Osteoblast (primary cell): Measurements from ENCODE around the gene PLEKHH2. TPM values are rescaled to one million over a fixed set of nuclear protein-coding genes. Genes with fewer than 3 reads are reported as not detected.

Experiments
- DNase-seq: peaks from one replicate; pipeline ENCODE4 v3.0.0; 2011; ENCODE audit warnings: low spot score, mixed read lengths; ENCODE audit not compliant: insufficient read length; ENCODE audit errors: missing footprints
- H2AFZ ChIP-seq: 2 replicates; pipeline ENCODE4 v1.6.0; 2011; ENCODE audit warnings: mild to moderate bottlenecking, low read length
- H3K27ac ChIP-seq: 2 replicates; pipeline ENCODE4 v1.5.1; 2011; ENCODE audit warnings: mild to moderate bottlenecking, low read depth, low read length, moderate library complexity
- H3K27me3 ChIP-seq: 2 replicates; pipeline ENCODE4 v1.6.0; 2012; ENCODE audit warnings: mild to moderate bottlenecking, control low read depth, inconsistent platforms, low read length, moderate library complexity; ENCODE audit not compliant: insufficient read depth
- H3K36me3 ChIP-seq: 2 replicates; pipeline ENCODE4 v1.5.1; 2011; ENCODE audit warnings: mild to moderate bottlenecking, low read length, control low read depth, moderate library complexity; ENCODE audit not compliant: insufficient read depth
- H3K4me1 ChIP-seq: 2 replicates; pipeline ENCODE4 v1.5.1; 2011; ENCODE audit warnings: mild to moderate bottlenecking, low read length, control low read depth, moderate library complexity; ENCODE audit not compliant: insufficient read depth
- H3K4me2 ChIP-seq: 2 replicates; pipeline ENCODE4 v1.6.0; 2011; ENCODE audit warnings: mild to moderate bottlenecking, low read length; ENCODE audit not compliant: insufficient read depth
- H3K4me3 ChIP-seq: fragments of 200-600 bp; sonication (generic); 3 replicates; pipeline ENCODE4 v1.5.1; 2012; ENCODE audit warnings: mild to moderate bottlenecking, low read length, inconsistent platforms; ENCODE audit not compliant: insufficient read depth
- H3K79me2 ChIP-seq: 2 replicates; pipeline ENCODE4 v1.6.0; 2012; ENCODE audit warnings: mild to moderate bottlenecking, low read length, control low read depth, inconsistent platforms; ENCODE audit not compliant: insufficient read depth
- H3K9me3 ChIP-seq: 2 replicates; pipeline ENCODE4 v1.5.1; 2011; ENCODE audit warnings: low read depth, low read length, control low read depth
- H4K20me1 ChIP-seq: 2 replicates; pipeline ENCODE4 v1.6.0; 2012; ENCODE audit warnings: mild to moderate bottlenecking, low read length, control low read depth; ENCODE audit not compliant: insufficient read depth
- total RNA-seq: library from RNA; depleted of rRNA; stranded (reverse); fragments of >200 nt; gene quantifications from 2 replicates; pipeline ENCODE4 v1.2.3, GENCODE V29; 2012
- TF ChIP-seq, protein P1 (sequence below): IDR thresholded peaks from 2 replicates; pipeline ENCODE4 v1.5.1; 2011; ENCODE audit warnings: mild to moderate bottlenecking, low read depth, low read length, moderate library complexity; ENCODE audit errors: extremely low read depth

The PLEKHH2 gene
- total RNA-seq, 1 donor, result 18.8 TPM

DNA sequence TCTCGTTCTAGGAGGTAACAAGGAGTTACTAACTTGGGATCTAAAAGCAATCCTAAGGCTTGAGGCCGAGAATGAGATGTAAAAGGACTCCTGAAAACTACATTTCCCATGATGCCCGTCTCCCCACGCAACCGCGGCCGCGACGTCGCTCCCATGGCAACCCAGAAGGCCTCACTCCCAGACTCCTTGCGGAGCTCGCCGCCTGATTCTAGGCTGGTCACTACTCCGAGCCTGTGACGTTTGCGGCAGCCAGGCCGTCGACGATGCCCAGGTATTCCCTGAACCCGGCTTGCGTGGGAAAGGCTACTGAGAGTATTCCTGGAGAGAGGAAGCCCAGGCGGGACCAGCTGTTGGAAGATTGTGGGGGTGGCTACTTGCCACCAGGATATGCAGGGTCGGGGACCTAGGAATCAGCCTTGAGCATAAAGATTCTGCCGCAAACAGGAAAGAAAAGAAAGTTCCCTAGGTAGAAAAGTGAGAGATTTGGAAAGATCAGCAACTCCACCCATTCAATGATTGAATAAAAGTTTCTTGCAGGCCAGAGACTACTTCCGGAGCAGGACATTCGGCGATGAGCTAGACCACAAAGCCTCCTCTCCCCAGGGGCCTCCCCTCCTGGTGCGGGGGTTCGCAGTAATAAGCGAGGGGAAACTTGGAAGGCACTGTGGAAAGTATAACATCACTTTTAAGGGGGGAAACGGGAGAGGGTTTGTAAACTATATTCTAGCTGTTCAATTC, 137.0 kb downstream of the PLEKHH2 start, which contains the start of gene DYNC2LI1:
Gene DYNC2LI1 (plus strand): TSS at position 164 of the 738 bp plus-strand sequence. CDS start 100 bp downstream, at position 264.
- no peaks in the 10 kb centered on the region for H3K27me3 ChIP-seq
- peak; percentile 89 for DNase-seq

DNA sequence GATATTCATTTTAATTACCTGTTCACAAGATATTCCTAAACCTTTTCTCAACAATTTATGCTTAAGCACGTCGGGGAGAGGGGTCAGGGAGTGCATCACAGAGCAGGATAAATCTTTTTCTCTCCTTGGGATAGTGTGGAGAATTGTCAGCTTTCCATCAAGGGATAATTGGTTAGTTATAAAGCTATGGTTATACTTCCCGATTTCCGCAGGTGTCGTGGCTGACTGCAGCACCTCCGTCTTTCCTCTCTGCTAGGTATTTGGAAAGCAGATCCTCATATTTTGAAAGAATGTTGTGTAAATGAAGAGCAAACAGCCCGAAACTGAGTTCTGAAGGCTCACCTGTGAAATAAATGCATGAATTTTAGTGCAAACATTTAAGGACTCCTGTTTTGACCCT, 137.6 kb downstream of the PLEKHH2 start:
- H3K4me1 ChIP-seq, result peaks cover 5% of the 10 kb centered on the region
- H2AFZ ChIP-seq, result peak overlapping the region; percentile 99
- peak overlapping the region; percentile 99 for H3K27ac ChIP-seq
- peak overlapping the region; percentile 98 for H3K4me2 ChIP-seq
- no peaks in the 10 kb centered on the region for H4K20me1 ChIP-seq
- H3K36me3 ChIP-seq, result peaks cover 9% of the 10 kb centered on the region
- TF ChIP-seq, protein P1, sequence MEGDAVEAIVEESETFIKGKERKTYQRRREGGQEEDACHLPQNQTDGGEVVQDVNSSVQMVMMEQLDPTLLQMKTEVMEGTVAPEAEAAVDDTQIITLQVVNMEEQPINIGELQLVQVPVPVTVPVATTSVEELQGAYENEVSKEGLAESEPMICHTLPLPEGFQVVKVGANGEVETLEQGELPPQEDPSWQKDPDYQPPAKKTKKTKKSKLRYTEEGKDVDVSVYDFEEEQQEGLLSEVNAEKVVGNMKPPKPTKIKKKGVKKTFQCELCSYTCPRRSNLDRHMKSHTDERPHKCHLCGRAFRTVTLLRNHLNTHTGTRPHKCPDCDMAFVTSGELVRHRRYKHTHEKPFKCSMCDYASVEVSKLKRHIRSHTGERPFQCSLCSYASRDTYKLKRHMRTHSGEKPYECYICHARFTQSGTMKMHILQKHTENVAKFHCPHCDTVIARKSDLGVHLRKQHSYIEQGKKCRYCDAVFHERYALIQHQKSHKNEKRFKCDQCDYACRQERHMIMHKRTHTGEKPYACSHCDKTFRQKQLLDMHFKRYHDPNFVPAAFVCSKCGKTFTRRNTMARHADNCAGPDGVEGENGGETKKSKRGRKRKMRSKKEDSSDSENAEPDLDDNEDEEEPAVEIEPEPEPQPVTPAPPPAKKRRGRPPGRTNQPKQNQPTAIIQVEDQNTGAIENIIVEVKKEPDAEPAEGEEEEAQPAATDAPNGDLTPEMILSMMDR, result no peak
- peaks cover 9% of the 10 kb centered on the region for H3K79me2 ChIP-seq
- DNase-seq, result no peak
- H3K4me3 ChIP-seq, result peak overlapping the region; percentile 98
- H3K9me3 ChIP-seq, result no peaks in the 10 kb centered on the region
- no peaks in the 10 kb centered on the region for H3K27me3 ChIP-seq

More for the DNA sequence above, 137.0 kb downstream of the PLEKHH2 start, which contains the start of gene DYNC2LI1:
- peaks cover 9% of the 10 kb centered on the region for H3K79me2 ChIP-seq
- H3K4me1 ChIP-seq, result peaks cover 5% of the 10 kb centered on the region
- H2AFZ ChIP-seq, result peak within 1 kb of the TSS; percentile 99
- peak within 1 kb of the TSS; percentile 99 for H3K27ac ChIP-seq
- peak within 1 kb of the TSS; percentile 98 for H3K4me3 ChIP-seq
- H3K9me3 ChIP-seq, result no peaks in the 10 kb centered on the region
- H3K36me3 ChIP-seq, result peaks cover 9% of the 10 kb centered on the region
- TF ChIP-seq, protein P1, result no peak
- peak within 1 kb of the TSS; percentile 98 for H3K4me2 ChIP-seq
- H4K20me1 ChIP-seq, result no peaks in the 10 kb centered on the region

DNA sequence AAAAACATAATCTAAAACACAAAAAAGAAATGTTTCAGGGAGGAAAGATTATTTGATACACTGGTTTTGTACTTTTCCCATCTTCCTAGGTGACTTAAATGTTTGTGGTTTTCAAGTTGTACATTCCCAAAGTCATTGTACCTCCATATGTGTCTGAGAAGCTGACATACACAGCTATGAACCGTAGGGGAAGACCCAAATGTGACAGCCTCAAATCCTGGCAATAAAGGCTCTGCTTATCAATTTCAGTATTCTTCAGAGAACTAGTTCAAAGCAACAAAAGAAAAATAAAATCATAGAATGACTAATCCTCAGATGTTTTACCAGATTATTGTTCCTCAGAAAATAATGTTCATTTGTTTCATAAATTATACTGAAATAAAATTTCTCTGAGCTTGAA, 139.3 kb downstream of the PLEKHH2 start:
- no peak for DNase-seq
- TF ChIP-seq, protein P1, result no peak
- Histone ChIP-seq H3K79me2 (peaks cover 9% of the 10 kb centered on the region), H3K27ac (no peak overlapping the region), H3K27me3 (no peaks in the 10 kb centered on the region), H3K36me3 (peaks cover 9% of the 10 kb centered on the region), H4K20me1 (no peaks in the 10 kb centered on the region), H3K9me3 (no peaks in the 10 kb centered on the region), H3K4me3 (no peak overlapping the region), H2AFZ (no peak overlapping the region), H3K4me1 (peaks cover 5% of the 10 kb centered on the region), H3K4me2 (no peak overlapping the region)

DNA sequence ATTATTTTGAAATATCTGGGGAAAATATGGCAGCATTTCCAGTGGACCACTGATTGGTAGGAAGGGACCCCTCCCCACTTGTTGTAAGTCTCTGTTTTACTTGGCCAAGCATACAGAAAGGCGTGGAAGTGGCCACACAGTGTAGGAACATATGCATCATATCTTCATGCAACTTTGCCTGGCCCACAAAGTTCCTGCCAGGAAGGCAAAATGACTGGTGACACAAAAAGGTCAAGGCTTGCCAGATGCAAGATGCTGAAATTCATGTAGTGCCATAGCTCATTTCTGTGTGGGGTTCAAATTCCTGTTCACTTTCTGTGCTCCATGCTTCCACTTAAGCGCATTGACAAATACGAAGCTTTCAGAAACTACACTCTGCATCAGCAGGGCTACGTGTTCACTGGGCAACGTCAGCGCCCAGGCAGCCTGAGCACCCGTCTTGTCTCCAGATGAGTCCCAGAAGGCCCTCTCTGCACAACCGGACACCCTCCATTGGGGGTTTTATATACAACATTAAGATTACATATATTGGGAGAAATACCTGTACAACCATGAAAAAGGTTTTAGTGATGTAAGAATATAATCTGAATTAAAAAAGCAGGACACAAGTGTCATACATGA, 140.4 kb downstream of the PLEKHH2 start:
- Histone ChIP-seq H3K4me1 (peaks cover 5% of the 10 kb centered on the region), H3K4me2 (no peak overlapping the region), H4K20me1 (no peaks in the 10 kb centered on the region), H2AFZ (no peak overlapping the region), H3K79me2 (peaks cover 9% of the 10 kb centered on the region), H3K27ac (no peak overlapping the region), H3K4me3 (no peak overlapping the region), H3K9me3 (no peaks in the 10 kb centered on the region), H3K36me3 (peaks cover 9% of the 10 kb centered on the region), H3K27me3 (no peaks in the 10 kb centered on the region)
- TF ChIP-seq, protein P1, result no peak
- DNase-seq, result no peak
